HL-60 (cell line): Measurements from ENCODE around the gene LEF1.

Source experiments
- DNase-seq, 2 experiments: peaks; one replicate each; pipeline ENCODE4 v3.0.0-alpha.2; 2010 to 2020; ENCODE audit warnings: low read depth in 1 of 2, low spot score in 1 of 2
- H3K27ac ChIP-seq: fragments of 250-450 bp; sonication (Bioruptor Pico); replicated peaks from 2 replicates; pipeline ENCODE4 v1.5.1; 2020; ENCODE audit warnings: mild to moderate bottlenecking, moderate library complexity
- H3K27me3 ChIP-seq: fragments of 250-450 bp; sonication (Bioruptor Pico); 2 replicates; pipeline ENCODE4 v1.5.1; 2021; ENCODE audit warnings: mild to moderate bottlenecking, moderate library complexity; ENCODE audit not compliant: insufficient read depth, poor library complexity, severe bottlenecking
- H3K4me3 ChIP-seq: replicated peaks from 2 replicates; pipeline ENCODE4 v1.5.1; 2011; ENCODE audit warnings: mild to moderate bottlenecking, control low read depth, low read length; ENCODE audit not compliant: insufficient read depth
- CTCF ChIP-seq: IDR thresholded peaks from one replicate; pipeline ENCODE4 v1.5.1; 2011; ENCODE audit warnings: low read length, control low read depth, inconsistent platforms; ENCODE audit not compliant: insufficient read depth
- GABPA ChIP-seq: IDR thresholded peaks from 2 replicates; pipeline ENCODE4 v1.6.1; 2012; ENCODE audit warnings: low read depth
- POLR2AphosphoS5 ChIP-seq: IDR thresholded peaks from 2 replicates; pipeline ENCODE4 v1.6.1; 2012; ENCODE audit warnings: low read depth
- SPI1 ChIP-seq: IDR thresholded peaks from 2 replicates; pipeline ENCODE4 v1.6.1; 2012; ENCODE audit warnings: low read depth, mild to moderate bottlenecking, borderline replicate concordance
- TF ChIP-seq, protein P1 (sequence below): IDR thresholded peaks from 2 replicates; pipeline ENCODE4 v1.6.1; 2012; ENCODE audit warnings: low read depth; ENCODE audit not compliant: insufficient replicate concordance

The LEF1 gene

DNA sequence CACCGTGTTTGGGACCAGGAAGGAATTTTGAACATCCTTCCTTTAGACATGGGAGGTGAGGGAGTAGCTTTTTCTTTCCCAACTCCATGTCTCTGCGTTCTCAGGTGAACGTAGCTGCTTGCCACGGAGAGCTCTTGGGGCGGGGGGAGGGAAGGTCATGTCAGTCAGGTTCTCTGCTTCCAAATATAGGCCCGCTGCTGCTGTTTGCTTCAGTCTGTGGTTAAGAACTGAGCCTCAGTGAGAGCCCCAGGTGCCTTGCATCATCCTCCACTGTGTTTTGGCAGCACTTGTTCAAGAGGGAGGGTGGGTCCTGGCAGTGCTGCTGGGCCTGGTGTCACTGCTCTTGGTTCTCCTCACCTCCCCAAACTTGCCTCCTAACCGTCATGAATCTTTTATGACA is 132.5 kb downstream of the LEF1 start:
- no peak for TF ChIP-seq CTCF
- no peak for TF ChIP-seq SPI1
- no peak for TF ChIP-seq GABPA
- TF ChIP-seq, protein P1, sequence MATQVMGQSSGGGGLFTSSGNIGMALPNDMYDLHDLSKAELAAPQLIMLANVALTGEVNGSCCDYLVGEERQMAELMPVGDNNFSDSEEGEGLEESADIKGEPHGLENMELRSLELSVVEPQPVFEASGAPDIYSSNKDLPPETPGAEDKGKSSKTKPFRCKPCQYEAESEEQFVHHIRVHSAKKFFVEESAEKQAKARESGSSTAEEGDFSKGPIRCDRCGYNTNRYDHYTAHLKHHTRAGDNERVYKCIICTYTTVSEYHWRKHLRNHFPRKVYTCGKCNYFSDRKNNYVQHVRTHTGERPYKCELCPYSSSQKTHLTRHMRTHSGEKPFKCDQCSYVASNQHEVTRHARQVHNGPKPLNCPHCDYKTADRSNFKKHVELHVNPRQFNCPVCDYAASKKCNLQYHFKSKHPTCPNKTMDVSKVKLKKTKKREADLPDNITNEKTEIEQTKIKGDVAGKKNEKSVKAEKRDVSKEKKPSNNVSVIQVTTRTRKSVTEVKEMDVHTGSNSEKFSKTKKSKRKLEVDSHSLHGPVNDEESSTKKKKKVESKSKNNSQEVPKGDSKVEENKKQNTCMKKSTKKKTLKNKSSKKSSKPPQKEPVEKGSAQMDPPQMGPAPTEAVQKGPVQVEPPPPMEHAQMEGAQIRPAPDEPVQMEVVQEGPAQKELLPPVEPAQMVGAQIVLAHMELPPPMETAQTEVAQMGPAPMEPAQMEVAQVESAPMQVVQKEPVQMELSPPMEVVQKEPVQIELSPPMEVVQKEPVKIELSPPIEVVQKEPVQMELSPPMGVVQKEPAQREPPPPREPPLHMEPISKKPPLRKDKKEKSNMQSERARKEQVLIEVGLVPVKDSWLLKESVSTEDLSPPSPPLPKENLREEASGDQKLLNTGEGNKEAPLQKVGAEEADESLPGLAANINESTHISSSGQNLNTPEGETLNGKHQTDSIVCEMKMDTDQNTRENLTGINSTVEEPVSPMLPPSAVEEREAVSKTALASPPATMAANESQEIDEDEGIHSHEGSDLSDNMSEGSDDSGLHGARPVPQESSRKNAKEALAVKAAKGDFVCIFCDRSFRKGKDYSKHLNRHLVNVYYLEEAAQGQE: no peak
- no peak for TF ChIP-seq POLR2AphosphoS5
- Histone ChIP-seq H3K4me3 (no peak overlapping the region), H3K27me3 (no peaks in the 10 kb centered on the region), H3K27ac (no peak overlapping the region)
- DNase-seq: no peak

GRCh38 chr4:108035691-108036090 is 133.0 kb downstream of the LEF1 start:
- no peak for DNase-seq
- H3K27me3 ChIP-seq: no peaks in the 10 kb centered on the region
- H3K27ac ChIP-seq: no peak overlapping the region
- TF ChIP-seq, protein P1: no peak
- TF ChIP-seq SPI1 (no peak), CTCF (no peak), GABPA (no peak), POLR2AphosphoS5 (no peak)
- no peak overlapping the region for H3K4me3 ChIP-seq

DNA sequence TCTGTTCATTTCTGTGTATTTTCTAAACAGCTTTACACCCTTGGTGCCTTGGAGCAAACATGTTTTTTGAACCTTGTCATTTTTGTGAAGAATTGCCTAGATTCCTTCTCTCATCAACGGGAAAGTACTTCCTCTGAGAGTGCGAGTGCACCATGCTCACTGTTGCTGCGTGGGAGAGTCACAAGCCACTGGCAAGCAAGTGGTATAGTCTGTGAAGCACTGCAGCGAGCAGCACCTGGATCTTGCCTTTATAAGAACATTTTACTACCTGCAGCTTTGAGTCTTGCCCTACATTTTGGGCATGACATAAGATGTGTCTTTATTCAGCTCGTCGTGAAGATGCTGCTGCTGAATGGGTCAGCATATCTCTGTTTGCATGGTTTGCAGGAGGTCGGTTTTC is 134.2 kb downstream of the LEF1 start:
- no peak overlapping the region for H3K4me3 ChIP-seq

More for the DNA sequence above, 134.2 kb downstream of the LEF1 start:
- TF ChIP-seq CTCF (no peak), GABPA (no peak), POLR2AphosphoS5 (no peak), SPI1 (no peak)
- TF ChIP-seq, protein P1: no peak
- H3K27ac ChIP-seq: no peak overlapping the region
- H3K27me3 ChIP-seq: no peaks in the 10 kb centered on the region
- DNase-seq: no peak
